Measurements from ENCODE around the gene KCTD4.

The KCTD4 gene

DNA sequence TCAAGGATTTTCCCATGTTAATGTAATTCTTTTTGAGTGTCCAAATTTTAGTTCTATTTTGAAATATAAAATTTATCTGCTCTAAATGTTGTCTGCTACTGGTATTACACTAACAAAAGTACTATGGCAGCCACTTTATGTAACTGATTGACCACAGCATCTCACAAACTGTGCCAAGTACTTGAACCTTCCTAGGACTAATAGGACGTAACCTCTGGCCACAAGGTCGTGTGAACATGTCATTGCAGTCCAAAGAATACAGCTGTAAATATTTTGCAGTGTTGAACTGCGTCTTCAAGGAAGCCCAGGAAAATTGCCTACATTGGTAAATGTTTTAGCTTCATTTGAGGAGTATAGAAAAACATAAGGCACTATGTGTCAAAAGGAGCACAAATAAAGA is 1.9 kb downstream of the KCTD4 start:
- Histone ChIP-seq H3K36me3 (no peaks in the 10 kb centered on the region), H3K4me3 (ENCODE audit: low read depth, low read length) (no peak overlapping the region), H3K9me3 (no peaks in the 10 kb centered on the region), H3K27me3 (no peaks in the 10 kb centered on the region), H3K4me1 (peaks cover 5% of the 10 kb centered on the region)
- no peak for DNase-seq
- no peak for TF ChIP-seq CTCF (IDR thresholded peaks at IDR 0.05; ENCODE audit: low read depth, low read length)

DNA sequence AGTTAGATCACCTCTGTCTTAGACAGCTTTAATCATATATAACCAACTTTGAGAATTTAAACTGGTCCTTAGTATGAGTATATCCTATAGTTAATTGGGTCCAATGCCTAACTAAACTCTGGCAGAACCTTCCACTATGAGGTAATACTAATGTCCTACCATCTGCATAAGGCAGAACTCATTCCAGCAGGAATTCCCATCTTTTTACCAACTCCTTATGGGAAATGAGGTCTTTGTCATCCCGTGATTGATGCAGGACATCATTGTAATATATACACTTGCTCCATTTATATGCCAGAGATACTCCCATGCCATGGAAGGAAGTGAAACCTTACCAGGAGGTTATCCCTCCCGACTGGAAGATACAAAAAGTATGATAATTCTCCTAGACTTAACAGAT is 2.8 kb downstream of the KCTD4 start:
- no peaks in the 10 kb centered on the region for H3K36me3 ChIP-seq
- peaks cover 5% of the 10 kb centered on the region for H3K4me1 ChIP-seq
- no peaks in the 10 kb centered on the region for H3K27me3 ChIP-seq
- no peak overlapping the region for H3K4me3 ChIP-seq (ENCODE audit: low read depth, low read length)
- no peak for DNase-seq
- H3K9me3 ChIP-seq: no peaks in the 10 kb centered on the region
- no peak for TF ChIP-seq CTCF (IDR thresholded peaks at IDR 0.05; ENCODE audit: low read depth, low read length)

DNA sequence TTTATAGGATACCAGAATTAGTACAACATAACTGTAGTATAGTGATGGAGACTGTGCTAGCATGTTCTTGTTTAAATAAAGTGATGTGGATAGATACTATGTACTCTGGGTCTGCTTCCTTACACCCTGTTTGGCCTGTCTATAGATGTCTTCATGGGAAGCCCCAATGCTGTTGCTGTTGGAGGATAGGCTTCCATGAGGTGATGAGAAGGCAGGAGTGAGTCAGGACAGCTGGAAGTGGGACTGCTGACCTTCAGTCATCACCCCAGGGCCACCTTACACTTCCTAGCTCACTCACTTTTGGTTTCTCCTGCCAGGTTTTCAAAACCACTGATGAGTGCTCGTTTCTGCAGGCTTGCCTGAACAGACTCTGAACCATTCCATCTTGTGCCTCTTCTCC is 4.2 kb downstream of the KCTD4 start:
- no peaks in the 10 kb centered on the region for H3K27me3 ChIP-seq
- H3K9me3 ChIP-seq: no peaks in the 10 kb centered on the region
- TF ChIP-seq CTCF (IDR thresholded peaks at IDR 0.05; ENCODE audit: low read depth, low read length): no peak
- H3K4me1 ChIP-seq: peaks cover 5% of the 10 kb centered on the region
- H3K4me3 ChIP-seq (ENCODE audit: low read depth, low read length): no peak overlapping the region
- H3K36me3 ChIP-seq: no peaks in the 10 kb centered on the region
- no peak for DNase-seq

- peaks cover 5% of the 10 kb centered on the region for H3K4me1 ChIP-seq
- H3K36me3 ChIP-seq: no peaks in the 10 kb centered on the region
- no peaks in the 10 kb centered on the region for H3K9me3 ChIP-seq
- DNase-seq: no peak
- H3K27me3 ChIP-seq: no peaks in the 10 kb centered on the region
- H3K4me3 ChIP-seq (ENCODE audit: low read depth, low read length): no peak overlapping the region
- no peak for TF ChIP-seq CTCF (IDR thresholded peaks at IDR 0.05; ENCODE audit: low read depth, low read length)
Observed at GRCh38 chr13:45196096-45196495, 4.7 kb downstream of the KCTD4 start.

- no peak for TF ChIP-seq CTCF (IDR thresholded peaks at IDR 0.05; ENCODE audit: low read depth, low read length)
- peaks cover 5% of the 10 kb centered on the region for H3K4me1 ChIP-seq
- no peaks in the 10 kb centered on the region for H3K9me3 ChIP-seq
- H3K27me3 ChIP-seq: no peaks in the 10 kb centered on the region
- no peak for DNase-seq
- no peaks in the 10 kb centered on the region for H3K36me3 ChIP-seq
- H3K4me3 ChIP-seq (ENCODE audit: low read depth, low read length): no peak overlapping the region
Observed at GRCh38 chr13:45195421-45195820, 5.4 kb downstream of the KCTD4 start.

GRCh38 chr13:45194081-45194939 is 6.5 kb downstream of the KCTD4 start:
- Histone ChIP-seq H3K9me3 (no peaks in the 10 kb centered on the region), H3K27me3 (no peaks in the 10 kb centered on the region), H3K36me3 (no peaks in the 10 kb centered on the region), H3K4me1 (peaks cover 5% of the 10 kb centered on the region; the same call in 1 of the 2 replicates), H3K4me3 (ENCODE audit: low read depth, low read length) (no peak overlapping the region)
- DNase-seq: no peak
- TF ChIP-seq CTCF (IDR thresholded peaks at IDR 0.05; ENCODE audit: low read depth, low read length): peak; percentile 41
